HepG2 (cell line): ENCODE data around the gene DNAJC5. TPM values are rescaled to one million over a fixed set of nuclear protein-coding genes. Genes with fewer than 3 reads are reported as not detected.

ENCODE experiments used
- CSRNP2 ChIP-seq: sonication (generic); formaldehyde crosslinking; conservative IDR thresholded peaks from 2 replicates; pipeline ENCODE4 v1.8.0; 2022; ENCODE audit warnings: low read depth, missing genetic modification reagents
- DNMT1 ChIP-seq: sonication (generic); formaldehyde crosslinking; IDR thresholded peaks from 2 replicates; pipeline ENCODE4 v1.5.1; 2020; ENCODE audit warnings: mild to moderate bottlenecking, missing genetic modification reagents
- FOXK2 ChIP-seq: fragments of 450-650 bp; IDR thresholded peaks from 2 replicates; pipeline ENCODE4 v1.6.1; 2016
- FOXM1 ChIP-seq: sonication (generic); formaldehyde crosslinking; IDR thresholded peaks from 2 replicates; pipeline ENCODE4 v1.5.0; 2020; ENCODE audit warnings: missing genetic modification reagents
- FOXO1 ChIP-seq: sonication (generic); formaldehyde crosslinking; IDR thresholded peaks from 2 replicates; pipeline ENCODE4 v1.4.0; 2020; ENCODE audit warnings: missing genetic modification reagents
- GLI4 ChIP-seq: sonication (generic); formaldehyde crosslinking; IDR thresholded peaks from 2 replicates; pipeline ENCODE4 v1.5.1; 2020; ENCODE audit warnings: missing genetic modification reagents, mild to moderate bottlenecking, moderate library complexity, borderline replicate concordance
- KLF6 ChIP-seq: IDR thresholded peaks from 2 replicates; pipeline ENCODE4 v1.8.0; 2016; ENCODE audit warnings: missing biosample characterization, missing genetic modification reagents
- LCORL ChIP-seq, 2 experiments: fragments of 450-650 bp in 1 of 2; sonication (generic) in 1 of 2; formaldehyde crosslinking in 1 of 2; IDR thresholded peaks; 2 replicates each; pipeline versions ENCODE4 v1.5.0 to v1.6.1; 2017 to 2020; ENCODE audit warnings: antibody characterized with exemption in 1 of 2, missing genetic modification reagents in 1 of 2
- NFKB2 ChIP-seq: sonication (generic); formaldehyde crosslinking; IDR thresholded peaks from 2 replicates; pipeline ENCODE4 v1.4.0; 2020; ENCODE audit warnings: missing genetic modification reagents, borderline replicate concordance
- PAF1 ChIP-seq: IDR thresholded peaks from 2 replicates; pipeline ENCODE4 v1.6.1; 2016; ENCODE audit warnings: missing genetic modification reagents, missing compliant biosample characterization
- POGZ ChIP-seq: sonication (generic); formaldehyde crosslinking; IDR thresholded peaks from 2 replicates; pipeline ENCODE4 v1.4.0; 2020; ENCODE audit warnings: mild to moderate bottlenecking, missing genetic modification reagents
- RAD51 ChIP-seq: fragments of 450-650 bp; IDR thresholded peaks from 2 replicates; pipeline ENCODE4 v1.6.1; 2016; ENCODE audit warnings: borderline replicate concordance
- RXRA ChIP-seq: sonication (generic); formaldehyde crosslinking; IDR thresholded peaks from 2 replicates; pipeline ENCODE4 v1.5.1; 2020; ENCODE audit warnings: missing genetic modification reagents
- SIX4 ChIP-seq: sonication (generic); formaldehyde crosslinking; IDR thresholded peaks from 2 replicates; pipeline ENCODE4 v1.4.0; 2020; ENCODE audit warnings: missing genetic modification reagents
- TCF7L2 ChIP-seq: IDR thresholded peaks from 2 replicates; pipeline ENCODE4 v1.6.1; 2011; ENCODE audit warnings: mild to moderate bottlenecking, low read depth, low read length, moderate library complexity
- TEAD2 ChIP-seq: sonication (generic); formaldehyde crosslinking; IDR thresholded peaks from 2 replicates; pipeline ENCODE4 v1.9.0; 2021; ENCODE audit warnings: missing genetic modification reagents
- ZBTB34 ChIP-seq: sonication (generic); formaldehyde crosslinking; IDR thresholded peaks from 2 replicates; pipeline ENCODE4 v1.8.0; 2022; ENCODE audit warnings: mild to moderate bottlenecking, missing genetic modification reagents
- ZBTB43 ChIP-seq: sonication (generic); formaldehyde crosslinking; conservative IDR thresholded peaks from 2 replicates; pipeline ENCODE4 v1.4.0; 2020; ENCODE audit warnings: missing genetic modification reagents
- ZIK1 ChIP-seq: sonication (generic); formaldehyde crosslinking; IDR thresholded peaks from 2 replicates; pipeline ENCODE4 v1.5.0; 2020; ENCODE audit warnings: mild to moderate bottlenecking, low read depth, missing genetic modification reagents, borderline replicate concordance
- ZNF317 ChIP-seq: sonication (generic); formaldehyde crosslinking; IDR thresholded peaks from 2 replicates; pipeline ENCODE4 v1.5.0; 2020; ENCODE audit warnings: mild to moderate bottlenecking, missing genetic modification reagents
- ZNF484 ChIP-seq: sonication (generic); formaldehyde crosslinking; IDR thresholded peaks from 2 replicates; pipeline ENCODE4 v1.5.1; 2020; ENCODE audit warnings: mild to moderate bottlenecking, low read depth, missing genetic modification reagents, borderline replicate concordance
- ZNF652 ChIP-seq: IDR thresholded peaks from 2 replicates; pipeline ENCODE4 v1.6.1; 2016; ENCODE audit warnings: low read depth, borderline replicate concordance
- ZNF768 ChIP-seq: sonication (generic); formaldehyde crosslinking; IDR thresholded peaks from 2 replicates; pipeline ENCODE4 v1.4.0; 2020; ENCODE audit warnings: missing genetic modification reagents
- ZXDC ChIP-seq: sonication (generic); formaldehyde crosslinking; IDR thresholded peaks from 2 replicates; pipeline ENCODE4 v1.5.0; 2020; ENCODE audit warnings: mild to moderate bottlenecking, missing genetic modification reagents
- polyA plus RNA-seq, 8 experiments: library from polyadenylated mRNA; depleted of rRNA in 3 of 8; stranded (reverse) in 7 of 8; unstranded in 1 of 8; fragments of >200 nt; fragmentation: Illumina TruSeq in 4 of 8; extraction: Trizol in 4 of 8; gene quantifications; 2 replicates each; pipeline versions ENCODE4 v1.2.1 to v1.2.3, GENCODE V29; 2011 to 2016; ENCODE audit warnings: low read depth in 4 of 8, missing spikeins in 1 of 8, mixed read lengths in 1 of 8; ENCODE audit not compliant: insufficient read depth in 1 of 8
- total RNA-seq, 5 experiments: library from RNA; depleted of rRNA; stranded (reverse); fragments of >200 nt; fragmentation: Illumina TruSeq; extraction: Trizol; gene quantifications; 2 replicates each; pipeline ENCODE4 v1.2.3, GENCODE V29; 2016; ENCODE audit warnings: low read depth in 1 of 5

DNAJC5 gene
- total and polyA plus RNA-seq, 2 of the 13 experiments (the other 11 are each of a cell fraction or from before 2014, with no cell fraction given): 42.8 to 64.5 TPM

- no peak for TF ChIP-seq ZBTB34
- peak; percentile 27; the same call in 1 of the 2 replicates for TF ChIP-seq NFKB2 (CRISPR knock-in tag)
- TF ChIP-seq LCORL (IDR thresholded peaks at IDR 0.05): no peak
- no peak for TF ChIP-seq LCORL (CRISPR knock-in tag; IDR thresholded peaks at IDR 0.05)
- TF ChIP-seq ZNF652 (CRISPR knock-in tag): no peak
- 0 out of 2 replicates have a peak, but pooled peaks have one; percentile 31 for TF ChIP-seq ZXDC
- no peak for TF ChIP-seq KLF6 (CRISPR knock-in tag)
- no peak; the same call in 1 of the 2 replicates for TF ChIP-seq ZIK1
- TF ChIP-seq PAF1 (CRISPR knock-in tag): peak; percentile 42; the same call in 1 of the 2 replicates
- TF ChIP-seq RAD51: no peak
- TF ChIP-seq FOXO1 (CRISPR knock-in tag): no peak
- peak; percentile 8; the same call in 1 of the 2 replicates for TF ChIP-seq ZNF768 (CRISPR knock-in tag)
- no peak for TF ChIP-seq FOXM1 (CRISPR knock-in tag)
- no peak for TF ChIP-seq TEAD2
- no peak for TF ChIP-seq SIX4 (CRISPR knock-in tag)
- peak; percentile 76; the same call in 1 of the 2 replicates for TF ChIP-seq DNMT1 (CRISPR knock-in tag)
- peak; percentile 11; the same call in 1 of the 2 replicates for TF ChIP-seq RXRA (CRISPR knock-in tag)
- TF ChIP-seq ZNF484 (CRISPR knock-in tag): no peak
- no peak for TF ChIP-seq POGZ
- TF ChIP-seq TCF7L2: no peak
- TF ChIP-seq CSRNP2 (CRISPR knock-in tag): 0 out of 2 replicates have a peak, but pooled peaks have one; percentile 24
- no peak for TF ChIP-seq GLI4 (CRISPR knock-in tag)
- no peak for TF ChIP-seq ZNF317
- TF ChIP-seq ZBTB43: no peak
- no peak for TF ChIP-seq FOXK2
These were observed 32.7 kb upstream of the DNAJC5 start (continued) for GRCh38 chr20:63861981-63862901.
